ENCODE results near the gene CD1D.

The CD1D gene

GRCh38 chr1:158188611-158189010 lies 7.9 kb downstream of the CD1D start:
- Histone ChIP-seq H2BK120ac (ENCODE audit: insufficient read depth, low read length, poor library complexity) (no peak overlapping the region), H3K79me2 (ENCODE audit: control insufficient read depth, insufficient read depth, low read length, poor library complexity) (no peaks in the 10 kb centered on the region), H3K14ac (ENCODE audit: low read length) (no peak overlapping the region), H3K4me2 (ENCODE audit: low read length) (no peak overlapping the region), H3K9me3 (ENCODE audit: insufficient read depth, low read depth, low read length) (peaks cover 2% of the 10 kb centered on the region), H2BK5ac (ENCODE audit: low read depth, low read length, poor library complexity) (no peak overlapping the region), H3K4me3 (ENCODE audit: low read depth, low read length) (no peak overlapping the region), H3K79me1 (ENCODE audit: low read length) (no peaks in the 10 kb centered on the region), H3K4me1 (ENCODE audit: control insufficient read depth in 1 of 2, insufficient read depth in 2 of 2, low read length in 2 of 2) (peaks cover 0 to 2% of the 10 kb centered on the region in 2 experiments), H3K18ac (ENCODE audit: low read length) (no peak overlapping the region), H3K27ac (ENCODE audit: low read depth, low read length) (no peak overlapping the region), H3K36me3 (ENCODE audit: control insufficient read depth in 1 of 2, insufficient read depth in 2 of 2, low read length in 2 of 2) (no peaks in the 10 kb centered on the region), H2AK5ac (ENCODE audit: low read length) (no peak overlapping the region), H3K9ac (ENCODE audit: low read length) (no peak overlapping the region), H3K4ac (ENCODE audit: low read depth, low read length) (no peak overlapping the region), H4K12ac (ENCODE audit: low read depth, low read length) (no peak overlapping the region), H2AFZ (ENCODE audit: insufficient read depth, low read length, poor library complexity) (no peak overlapping the region), H3K27me3 (ENCODE audit: insufficient read depth, low read length) (no peaks in the 10 kb centered on the region), H3K23ac (ENCODE audit: low read length) (no peak overlapping the region), H4K91ac (ENCODE audit: low read depth, low read length) (no peak overlapping the region), H2BK12ac (ENCODE audit: low read length) (no peak overlapping the region), H4K8ac (ENCODE audit: low read depth, low read length) (no peak overlapping the region)
- WGBS (ENCODE audit: extremely low coverage, insufficient coverage, insufficient read length): no CpG with 5 or more reads among the region's 4 CpGs
- no peak for DNase-seq

DNA sequence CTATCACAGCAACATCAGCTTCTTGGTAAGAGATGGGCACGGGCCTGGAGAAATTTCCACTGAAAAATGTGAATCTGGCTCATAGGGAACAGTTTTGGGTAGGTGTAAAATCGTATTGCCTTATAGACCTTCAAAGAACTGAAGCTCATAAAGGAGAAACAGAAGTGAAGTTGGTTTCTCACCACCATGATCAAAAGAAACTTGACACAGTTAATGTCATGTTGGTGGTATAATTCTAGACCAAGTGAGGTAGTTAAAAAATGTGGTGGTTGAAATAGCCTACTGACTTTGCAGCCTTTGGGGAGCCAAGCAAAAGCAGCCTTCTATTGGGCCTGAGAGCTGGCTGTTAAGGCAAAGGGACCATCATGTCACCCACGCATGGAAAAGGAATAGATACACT lies 8.9 kb downstream of the CD1D start:
- Histone ChIP-seq H3K4ac (ENCODE audit: low read depth, low read length) (no peak overlapping the region), H3K79me2 (ENCODE audit: control insufficient read depth, insufficient read depth, low read length, poor library complexity) (no peaks in the 10 kb centered on the region), H2BK120ac (ENCODE audit: insufficient read depth, low read length, poor library complexity) (no peak overlapping the region), H3K79me1 (ENCODE audit: low read length) (no peaks in the 10 kb centered on the region), H4K8ac (ENCODE audit: low read depth, low read length) (no peak overlapping the region), H4K91ac (ENCODE audit: low read depth, low read length) (no peak overlapping the region), H3K4me1 (ENCODE audit: control insufficient read depth in 1 of 2, insufficient read depth in 2 of 2, low read length in 2 of 2) (peaks cover 0 to 2% of the 10 kb centered on the region in 2 experiments), H2BK12ac (ENCODE audit: low read length) (no peak overlapping the region), H3K27me3 (ENCODE audit: insufficient read depth, low read length) (no peaks in the 10 kb centered on the region), H2BK5ac (ENCODE audit: low read depth, low read length, poor library complexity) (no peak overlapping the region), H3K27ac (ENCODE audit: low read depth, low read length) (no peak overlapping the region), H3K4me3 (ENCODE audit: low read depth, low read length) (no peak overlapping the region), H3K14ac (ENCODE audit: low read length) (no peak overlapping the region), H3K23ac (ENCODE audit: low read length) (no peak overlapping the region), H3K18ac (ENCODE audit: low read length) (no peak overlapping the region), H2AFZ (ENCODE audit: insufficient read depth, low read length, poor library complexity) (no peak overlapping the region), H3K36me3 (ENCODE audit: control insufficient read depth in 1 of 2, insufficient read depth in 2 of 2, low read length in 2 of 2) (no peaks in the 10 kb centered on the region), H4K12ac (ENCODE audit: low read depth, low read length) (no peak overlapping the region), H3K9ac (ENCODE audit: low read length) (no peak overlapping the region), H2AK5ac (ENCODE audit: low read length) (no peak overlapping the region), H3K9me3 (ENCODE audit: insufficient read depth, low read depth, low read length) (peaks cover 2% of the 10 kb centered on the region), H3K4me2 (ENCODE audit: low read length) (no peak overlapping the region)
- DNase-seq: no peak
- no CpG with 5 or more reads among the region's 3 CpGs for WGBS (ENCODE audit: extremely low coverage, insufficient coverage, insufficient read length)

DNA sequence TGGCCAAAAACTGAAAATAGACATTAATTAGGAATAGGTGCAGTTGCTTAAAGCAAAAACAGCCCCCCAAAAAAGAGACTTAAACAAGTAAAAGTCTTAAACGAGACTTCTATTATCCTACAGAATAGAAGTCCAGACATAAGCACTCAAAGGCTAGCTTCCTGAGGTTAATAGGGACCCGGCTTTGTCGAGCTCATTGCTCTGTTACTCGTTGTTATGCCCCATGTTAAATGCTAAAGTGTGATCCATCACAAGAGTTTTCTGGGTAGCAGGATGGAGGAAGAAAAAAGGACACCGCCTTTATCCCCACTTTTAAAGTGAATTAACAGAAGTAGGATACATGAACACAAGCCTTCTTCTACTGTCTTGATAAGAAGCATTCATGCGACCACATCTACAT lies 10.6 kb downstream of the CD1D start:
- no CpG with 5 or more reads among the region's 6 CpGs for WGBS (ENCODE audit: extremely low coverage, insufficient coverage, insufficient read length)
- Histone ChIP-seq H2BK120ac (ENCODE audit: insufficient read depth, low read length, poor library complexity) (no peak overlapping the region), H3K27me3 (ENCODE audit: insufficient read depth, low read length) (no peaks in the 10 kb centered on the region), H2AFZ (ENCODE audit: insufficient read depth, low read length, poor library complexity) (no peak overlapping the region), H3K18ac (ENCODE audit: low read length) (no peak overlapping the region), H2BK12ac (ENCODE audit: low read length) (no peak overlapping the region), H2AK5ac (ENCODE audit: low read length) (no peak overlapping the region), H3K36me3 (ENCODE audit: control insufficient read depth in 1 of 2, insufficient read depth in 2 of 2, low read length in 2 of 2) (no peaks in the 10 kb centered on the region), H3K4me3 (ENCODE audit: low read depth, low read length) (no peak overlapping the region), H3K27ac (ENCODE audit: low read depth, low read length) (no peak overlapping the region), H3K23ac (ENCODE audit: low read length) (no peak overlapping the region), H3K14ac (ENCODE audit: low read length) (no peak overlapping the region), H4K8ac (ENCODE audit: low read depth, low read length) (no peak overlapping the region), H3K4me2 (ENCODE audit: low read length) (no peak overlapping the region), H2BK5ac (ENCODE audit: low read depth, low read length, poor library complexity) (no peak overlapping the region), H3K9ac (ENCODE audit: low read length) (no peak overlapping the region), H3K4ac (ENCODE audit: low read depth, low read length) (no peak overlapping the region), H3K4me1 (ENCODE audit: control insufficient read depth in 1 of 2, insufficient read depth in 2 of 2, low read length in 2 of 2) (peaks cover 0 to 2% of the 10 kb centered on the region in 2 experiments), H3K79me2 (ENCODE audit: control insufficient read depth, insufficient read depth, low read length, poor library complexity) (no peaks in the 10 kb centered on the region), H4K12ac (ENCODE audit: low read depth, low read length) (no peak overlapping the region), H4K91ac (ENCODE audit: low read depth, low read length) (no peak overlapping the region), H3K79me1 (ENCODE audit: low read length) (no peaks in the 10 kb centered on the region), H3K9me3 (ENCODE audit: insufficient read depth, low read depth, low read length) (peaks cover 2% of the 10 kb centered on the region)
- no peak for DNase-seq

DNA sequence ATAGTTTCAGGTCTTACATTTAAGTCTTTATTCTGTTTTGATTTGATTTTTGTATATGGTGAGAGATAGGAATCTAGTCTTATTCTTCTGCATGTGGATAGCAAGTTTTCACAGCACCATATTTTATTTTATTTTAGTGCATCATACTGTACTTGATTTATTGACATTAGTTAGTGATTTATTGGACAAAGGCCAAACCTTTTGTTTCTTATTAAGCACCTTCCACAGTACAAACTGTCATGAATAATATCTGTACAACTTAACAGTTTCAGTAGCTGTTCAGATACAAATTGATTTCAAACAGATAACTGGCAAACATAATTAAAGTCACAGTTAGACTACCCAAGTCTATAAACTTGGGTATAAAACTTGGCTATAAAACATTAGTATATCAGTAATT lies 15.8 kb downstream of the CD1D start:
- no peak overlapping the region for H3K9ac ChIP-seq (ENCODE audit: low read length)
- H2AFZ ChIP-seq (ENCODE audit: insufficient read depth, low read length, poor library complexity): no peak overlapping the region
- H3K79me2 ChIP-seq (ENCODE audit: control insufficient read depth, insufficient read depth, low read length, poor library complexity): no peaks in the 10 kb centered on the region
- no peak overlapping the region for H3K14ac ChIP-seq (ENCODE audit: low read length)
- H3K4me3 ChIP-seq (ENCODE audit: low read depth, low read length): no peak overlapping the region
- H4K8ac ChIP-seq (ENCODE audit: low read depth, low read length): no peak overlapping the region
- H2AK5ac ChIP-seq (ENCODE audit: low read length): no peak overlapping the region
- no peak overlapping the region for H3K4me2 ChIP-seq (ENCODE audit: low read length)
- no peaks in the 10 kb centered on the region for H3K9me3 ChIP-seq (ENCODE audit: insufficient read depth, low read depth, low read length)
- H3K27me3 ChIP-seq (ENCODE audit: insufficient read depth, low read length): no peaks in the 10 kb centered on the region
- no peak overlapping the region for H2BK12ac ChIP-seq (ENCODE audit: low read length)
- H2BK120ac ChIP-seq (ENCODE audit: insufficient read depth, low read length, poor library complexity): no peak overlapping the region
- no peaks in the 10 kb centered on the region for H3K36me3 ChIP-seq (ENCODE audit: control insufficient read depth in 1 of 2, insufficient read depth in 2 of 2, low read length in 2 of 2)
- no peak overlapping the region for H4K91ac ChIP-seq (ENCODE audit: low read depth, low read length)
- no peak overlapping the region for H3K18ac ChIP-seq (ENCODE audit: low read length)
- no peak overlapping the region for H3K4ac ChIP-seq (ENCODE audit: low read depth, low read length)
- no peak overlapping the region for H2BK5ac ChIP-seq (ENCODE audit: low read depth, low read length, poor library complexity)
- H3K4me1 ChIP-seq (ENCODE audit: control insufficient read depth in 1 of 2, insufficient read depth in 2 of 2, low read length in 2 of 2): no peaks in the 10 kb centered on the region
- DNase-seq: no peak
- H3K79me1 ChIP-seq (ENCODE audit: low read length): no peaks in the 10 kb centered on the region
- no peak overlapping the region for H4K12ac ChIP-seq (ENCODE audit: low read depth, low read length)
- no peak overlapping the region for H3K27ac ChIP-seq (ENCODE audit: low read depth, low read length)
- H3K23ac ChIP-seq (ENCODE audit: low read length): no peak overlapping the region
